Testis (tissue), 2 donors: ENCODE measurements around the gene P4HTM.

Source experiments
- POLR2A ChIP-seq: fragments of 450-650 bp; IDR thresholded peaks from one replicate; pipeline ENCODE4 v1.6.1; 2017; ENCODE audit warnings: antibody characterized with exemption, mild to moderate bottlenecking, moderate library complexity
- TF ChIP-seq, protein P1 (sequence below), 3 experiments: fragments of 450-650 bp in 2 of 3; fragments of 200-600 bp in 1 of 3; sonication (generic) in 1 of 3; IDR thresholded peaks; one replicate each; pipeline ENCODE4 v1.5.1; 2016 to 2019; ENCODE audit warnings: antibody characterized with exemption in 3 of 3, mild to moderate bottlenecking in 2 of 3, moderate library complexity in 1 of 3

DNA sequence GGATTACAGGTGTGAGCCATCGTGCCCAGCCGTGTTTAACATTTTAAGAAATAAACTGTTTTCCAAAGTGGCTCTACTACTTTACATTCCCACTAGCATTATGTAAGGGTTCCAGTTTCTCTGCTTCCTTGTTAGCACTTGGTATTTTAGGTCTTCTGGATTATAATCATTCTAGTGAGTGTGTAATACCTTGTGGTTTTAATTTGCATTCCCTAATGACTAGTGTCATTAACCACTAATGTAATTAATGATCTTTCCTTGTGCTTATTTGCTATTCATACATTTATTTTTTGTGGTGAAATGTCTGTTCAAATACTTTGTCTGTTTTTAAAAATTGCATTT is 40.7 kb upstream of the P4HTM start:
- TF ChIP-seq, protein P1, sequence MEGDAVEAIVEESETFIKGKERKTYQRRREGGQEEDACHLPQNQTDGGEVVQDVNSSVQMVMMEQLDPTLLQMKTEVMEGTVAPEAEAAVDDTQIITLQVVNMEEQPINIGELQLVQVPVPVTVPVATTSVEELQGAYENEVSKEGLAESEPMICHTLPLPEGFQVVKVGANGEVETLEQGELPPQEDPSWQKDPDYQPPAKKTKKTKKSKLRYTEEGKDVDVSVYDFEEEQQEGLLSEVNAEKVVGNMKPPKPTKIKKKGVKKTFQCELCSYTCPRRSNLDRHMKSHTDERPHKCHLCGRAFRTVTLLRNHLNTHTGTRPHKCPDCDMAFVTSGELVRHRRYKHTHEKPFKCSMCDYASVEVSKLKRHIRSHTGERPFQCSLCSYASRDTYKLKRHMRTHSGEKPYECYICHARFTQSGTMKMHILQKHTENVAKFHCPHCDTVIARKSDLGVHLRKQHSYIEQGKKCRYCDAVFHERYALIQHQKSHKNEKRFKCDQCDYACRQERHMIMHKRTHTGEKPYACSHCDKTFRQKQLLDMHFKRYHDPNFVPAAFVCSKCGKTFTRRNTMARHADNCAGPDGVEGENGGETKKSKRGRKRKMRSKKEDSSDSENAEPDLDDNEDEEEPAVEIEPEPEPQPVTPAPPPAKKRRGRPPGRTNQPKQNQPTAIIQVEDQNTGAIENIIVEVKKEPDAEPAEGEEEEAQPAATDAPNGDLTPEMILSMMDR (IDR thresholded peaks at IDR 0.05) = no peak
- no peak for TF ChIP-seq POLR2A
